Astrocyte of the cerebellum (primary cell): Measurements from ENCODE around the gene CNGA4.
A peak's percentile ranks its signal among the peaks of the same experiment; 100 is the strongest.

Experiments used
- DNase-seq: peaks from one replicate; pipeline ENCODE4 v3.0.0-alpha.2; 2011; ENCODE audit warnings: low read depth
- H3K4me3 ChIP-seq: 2 replicates; pipeline ENCODE4 v1.5.1; 2011; ENCODE audit warnings: mild to moderate bottlenecking, low read depth, low read length, moderate library complexity
- CTCF ChIP-seq: IDR thresholded peaks from 2 replicates; pipeline ENCODE4 v1.5.1; 2012; ENCODE audit warnings: low read length, low read depth, moderate library complexity, mild to moderate bottlenecking; ENCODE audit errors: missing control alignments
- in situ Hi-C: cut with HindIII; loops from 2 replicates; pipeline ENCODE4 v1.10.0; 2017; ENCODE audit warnings: low sequenced_read_pairs

Gene CNGA4

GRCh38 chr11:6233984-6234386 is 4.9 kb upstream of the CNGA4 start:
- in situ Hi-C loops, result no loop called here
- TF ChIP-seq CTCF, result no peak
- H3K4me3 ChIP-seq, result peak overlapping the region; percentile 98
- no peak for DNase-seq

GRCh38 chr11:6234387-6235107 is 4.3 kb upstream of the CNGA4 start, which contains the start of gene FHIP1B:
Gene FHIP1B (minus strand): TSS chr11:6234636. CDS start chr11:6224516, 10,120 bp downstream.
- no peak for TF ChIP-seq CTCF
- peak; percentile 99 for DNase-seq
- in situ Hi-C loops, result no loop called here
- H3K4me3 ChIP-seq, result peak within 1 kb of the TSS; percentile 98

GRCh38 chr11:6237266-6237665 is 1.6 kb upstream of the CNGA4 start:
- no peak for DNase-seq
- in situ Hi-C loops, result no loop called here
- TF ChIP-seq CTCF, result no peak
- H3K4me3 ChIP-seq, result no peak overlapping the region

- DNase-seq, result no peak
- no peak overlapping the region for H3K4me3 ChIP-seq
- no peak for TF ChIP-seq CTCF
- in situ Hi-C loops, result no loop called here
These were observed 1.1 kb upstream of the CNGA4 start for GRCh38 chr11:6237761-6238302.

GRCh38 chr11:6240139-6240538 is 1.2 kb downstream of the CNGA4 start:
- TF ChIP-seq CTCF, result no peak
- no peak for DNase-seq
- in situ Hi-C loops, result no loop called here
- no peak overlapping the region for H3K4me3 ChIP-seq

GRCh38 chr11:6240781-6241180 is 1.9 kb downstream of the CNGA4 start:
- no peak for TF ChIP-seq CTCF
- no peak overlapping the region for H3K4me3 ChIP-seq
- DNase-seq, result no peak
- in situ Hi-C loops, result no loop called here
